GM12865 (cell line): ENCODE results near the gene CYP1A2.

Experiments
- DNase-seq: peaks from one replicate; pipeline ENCODE4 v3.0.0; 2010; ENCODE audit warnings: low read depth
- H3K4me3 ChIP-seq: 2 replicates; pipeline ENCODE4 v1.5.1; 2011; ENCODE audit warnings: mild to moderate bottlenecking, low read depth, low read length, control low read depth
- CTCF ChIP-seq: IDR thresholded peaks from 2 replicates; pipeline ENCODE4 v1.5.1; 2011; ENCODE audit warnings: low read length, control low read depth, low read depth, inconsistent platforms; ENCODE audit not compliant: insufficient read depth; ENCODE audit errors: missing control alignments

The CYP1A2 gene, protein sequence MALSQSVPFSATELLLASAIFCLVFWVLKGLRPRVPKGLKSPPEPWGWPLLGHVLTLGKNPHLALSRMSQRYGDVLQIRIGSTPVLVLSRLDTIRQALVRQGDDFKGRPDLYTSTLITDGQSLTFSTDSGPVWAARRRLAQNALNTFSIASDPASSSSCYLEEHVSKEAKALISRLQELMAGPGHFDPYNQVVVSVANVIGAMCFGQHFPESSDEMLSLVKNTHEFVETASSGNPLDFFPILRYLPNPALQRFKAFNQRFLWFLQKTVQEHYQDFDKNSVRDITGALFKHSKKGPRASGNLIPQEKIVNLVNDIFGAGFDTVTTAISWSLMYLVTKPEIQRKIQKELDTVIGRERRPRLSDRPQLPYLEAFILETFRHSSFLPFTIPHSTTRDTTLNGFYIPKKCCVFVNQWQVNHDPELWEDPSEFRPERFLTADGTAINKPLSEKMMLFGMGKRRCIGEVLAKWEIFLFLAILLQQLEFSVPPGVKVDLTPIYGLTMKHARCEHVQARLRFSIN

GRCh38 chr15:74748322-74748946, at the start of gene CYP1A2:
TSS of gene CYP1A2 (plus strand) at chr15:74748845. CDS start at chr15:74749739, 894 bp downstream.
- no peak for DNase-seq
- no peak for TF ChIP-seq CTCF
- H3K4me3 ChIP-seq, result no peak within 1 kb of the TSS

DNA sequence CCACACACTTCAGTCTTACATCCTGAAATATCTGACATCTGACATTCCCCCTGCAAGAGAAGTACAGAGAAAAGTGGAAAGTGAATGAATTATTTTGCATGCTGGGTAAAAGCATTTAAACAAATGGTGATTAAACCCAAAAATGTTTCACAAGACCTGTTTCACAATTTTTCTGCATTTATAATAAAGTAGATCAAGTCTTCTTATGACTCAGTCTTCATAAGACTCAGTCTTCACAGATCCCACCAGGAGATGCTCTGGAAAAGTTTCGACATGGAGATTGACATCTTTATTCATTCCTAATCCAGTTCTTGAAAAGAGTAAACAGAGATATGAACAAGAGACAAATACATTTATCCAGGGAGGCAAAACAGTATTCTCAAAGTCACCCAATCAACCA, 39.6 kb upstream of the CYP1A2 start:
- DNase-seq, result no peak
- no peak overlapping the region for H3K4me3 ChIP-seq
- no peak for TF ChIP-seq CTCF

GRCh38 chr15:74709892-74710291, 38.8 kb upstream of the CYP1A2 start:
- DNase-seq, result no peak
- no peak for TF ChIP-seq CTCF
- H3K4me3 ChIP-seq, result no peak overlapping the region

- no peak for DNase-seq
- TF ChIP-seq CTCF, result no peak
- H3K4me3 ChIP-seq, result no peak overlapping the region
These were observed 38.1 kb upstream of the CYP1A2 start for GRCh38 chr15:74710319-74711094.

- H3K4me3 ChIP-seq, result no peak overlapping the region
- TF ChIP-seq CTCF, result no peak
- no peak for DNase-seq
These were observed 36.3 kb upstream of the CYP1A2 start for GRCh38 chr15:74712311-74712710.

DNA sequence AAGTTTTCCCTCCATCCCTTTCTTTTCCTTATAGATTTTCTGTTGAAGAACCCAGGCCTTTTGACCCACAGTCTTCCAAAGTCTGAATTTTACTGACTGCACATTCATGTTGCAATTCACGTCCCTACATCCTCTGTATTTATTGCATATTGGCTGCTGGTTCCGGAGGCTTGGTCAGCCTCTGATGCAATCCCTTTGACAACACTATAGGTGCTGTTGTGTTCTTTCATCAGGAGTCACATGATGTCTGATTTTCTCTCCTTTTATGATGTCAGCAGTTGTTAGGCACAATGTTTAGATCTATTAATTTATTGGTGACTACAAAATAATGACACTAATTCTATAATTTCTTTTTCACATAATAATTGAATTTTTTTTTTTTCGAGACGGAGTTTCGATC, 32.0 kb upstream of the CYP1A2 start:
- TF ChIP-seq CTCF, result no peak
- DNase-seq, result no peak
- no peak overlapping the region for H3K4me3 ChIP-seq
